SK-N-SH (cell line): ENCODE measurements around the gene SRGAP1.

Source experiments
- CTCF ChIP-seq: fragments of 200-600 bp; sonication (generic); IDR thresholded peaks from 2 replicates; pipeline ENCODE4 v1.6.1; 2017; ENCODE audit warnings: antibody characterized with exemption, mild to moderate bottlenecking, moderate library complexity
- POLR2AphosphoS5 ChIP-seq: IDR thresholded peaks from 2 replicates; pipeline ENCODE4 v1.6.1; 2012; ENCODE audit warnings: low read depth, low read length
- RCOR1 ChIP-seq: fragments of 150-350 bp; IDR thresholded peaks from 2 replicates; pipeline ENCODE4 v1.6.1; 2017; ENCODE audit warnings: antibody characterized with exemption, low read length

DNA sequence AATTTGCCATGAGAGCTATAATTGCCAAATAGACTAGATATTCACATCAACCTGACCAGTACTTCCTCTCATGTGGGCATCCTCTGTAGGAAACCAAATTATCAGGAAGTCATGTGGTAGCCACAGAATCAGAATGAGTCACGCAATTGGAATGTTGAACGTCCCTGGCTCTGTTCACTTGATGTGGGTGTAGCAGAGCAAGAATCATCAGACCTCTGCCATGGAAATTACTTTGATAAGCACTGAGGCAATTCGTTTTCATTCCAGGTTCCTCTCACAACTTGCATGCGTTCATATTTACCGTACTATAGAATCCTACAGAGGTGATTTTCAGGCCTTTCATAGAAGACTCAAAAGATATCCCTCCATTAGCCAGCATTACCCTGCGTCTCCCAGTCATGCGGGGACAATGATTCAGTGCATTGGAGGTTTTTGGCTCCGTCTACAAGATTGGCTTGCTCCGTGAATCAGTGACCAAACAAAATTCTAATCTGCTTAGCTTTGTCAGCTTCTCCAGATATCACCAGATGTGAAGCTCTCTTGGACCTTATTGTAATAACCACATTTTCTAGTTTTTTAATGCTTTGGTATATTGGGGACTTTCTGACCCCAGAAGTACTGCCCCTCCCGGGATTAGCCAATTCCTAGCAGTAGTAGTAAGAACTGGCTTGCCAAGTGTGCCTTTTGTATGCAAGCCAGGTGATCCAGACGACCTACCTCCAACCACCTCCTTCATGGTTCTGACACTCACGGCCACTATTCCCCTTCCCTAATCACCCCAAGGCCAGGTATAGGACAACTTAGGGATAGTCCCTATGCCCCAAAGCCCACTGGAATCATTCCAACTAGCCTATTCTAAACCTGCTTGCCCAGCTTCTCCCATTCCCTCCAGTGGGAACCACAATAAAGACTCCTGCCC, 244.2 kb downstream of the SRGAP1 start:
- TF ChIP-seq RCOR1 (no peak), CTCF (no peak), POLR2AphosphoS5 (no peak; the same call in 1 of the 2 replicates)
